NCI-H1436 (cell line): Measurements from ENCODE around the gene ADISSP.

Experiments
- DNase-seq: peaks from one replicate; lab custom pipeline; 2025; lab: John Stamatoyannopoulos, UW

Gene ADISSP

DNA sequence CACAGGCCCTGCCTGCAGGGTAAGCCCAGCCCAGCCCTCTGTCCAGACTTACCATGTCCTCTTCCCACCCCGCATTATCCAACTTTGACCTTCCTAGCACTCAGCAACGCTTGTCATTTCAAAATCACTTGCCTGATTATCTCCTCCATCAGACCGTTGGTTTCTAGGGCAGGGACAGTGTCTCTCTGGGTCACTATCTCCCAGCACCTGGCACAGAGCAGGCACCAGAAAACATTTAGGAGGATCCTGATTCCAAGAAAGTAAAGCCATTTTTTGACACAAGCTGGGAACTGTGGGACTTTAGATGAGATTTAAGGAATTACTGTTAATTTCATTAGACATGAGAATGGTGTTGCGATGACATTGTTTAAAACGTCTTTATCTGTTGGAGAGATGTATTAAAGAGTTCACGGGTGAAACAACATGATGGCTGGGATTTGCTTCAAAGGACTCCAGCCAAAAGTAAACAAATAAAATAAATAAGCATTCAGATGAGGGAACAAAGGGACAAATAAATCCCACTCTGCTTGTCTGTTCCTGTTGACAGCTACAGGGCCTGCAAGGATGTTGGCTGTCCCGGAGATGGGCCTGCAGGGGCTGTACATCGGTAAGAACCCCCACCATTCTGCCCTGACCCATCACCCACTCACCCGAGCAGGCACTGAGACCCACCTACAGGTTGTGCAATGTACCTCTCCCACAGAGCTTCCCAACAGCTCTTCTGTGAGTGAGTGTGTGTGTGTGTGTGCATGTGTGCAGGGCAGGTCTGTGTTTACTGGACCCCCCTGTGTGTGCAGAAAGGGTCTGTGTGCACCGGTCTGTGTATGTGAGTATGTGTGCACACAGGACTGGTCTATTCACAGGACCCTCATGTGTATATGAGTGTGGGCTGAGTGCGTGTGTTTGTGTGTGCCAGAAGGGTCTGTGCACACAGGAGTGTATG is 29.2 kb downstream of the ADISSP start:
- no peak for DNase-seq

DNA sequence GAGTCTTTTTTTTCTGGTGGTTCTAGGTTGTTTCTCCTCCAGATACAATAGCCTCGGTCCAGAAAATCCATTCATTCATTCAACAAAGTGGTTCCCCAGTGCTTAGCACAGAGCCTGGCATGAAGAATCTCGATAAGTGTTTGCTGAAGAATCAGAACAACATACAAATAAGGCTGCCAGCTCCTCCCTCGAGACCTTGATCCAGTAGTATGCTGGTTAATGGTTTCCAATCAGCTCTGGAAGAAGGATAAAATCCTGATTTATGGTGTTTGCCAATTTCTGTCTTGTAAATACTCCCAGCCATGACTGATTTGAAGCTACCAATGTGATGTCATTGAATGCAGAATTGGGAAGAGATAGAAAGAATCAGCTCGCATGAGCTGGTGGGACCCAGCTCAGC is 31.8 kb downstream of the ADISSP start:
- no peak for DNase-seq

DNA sequence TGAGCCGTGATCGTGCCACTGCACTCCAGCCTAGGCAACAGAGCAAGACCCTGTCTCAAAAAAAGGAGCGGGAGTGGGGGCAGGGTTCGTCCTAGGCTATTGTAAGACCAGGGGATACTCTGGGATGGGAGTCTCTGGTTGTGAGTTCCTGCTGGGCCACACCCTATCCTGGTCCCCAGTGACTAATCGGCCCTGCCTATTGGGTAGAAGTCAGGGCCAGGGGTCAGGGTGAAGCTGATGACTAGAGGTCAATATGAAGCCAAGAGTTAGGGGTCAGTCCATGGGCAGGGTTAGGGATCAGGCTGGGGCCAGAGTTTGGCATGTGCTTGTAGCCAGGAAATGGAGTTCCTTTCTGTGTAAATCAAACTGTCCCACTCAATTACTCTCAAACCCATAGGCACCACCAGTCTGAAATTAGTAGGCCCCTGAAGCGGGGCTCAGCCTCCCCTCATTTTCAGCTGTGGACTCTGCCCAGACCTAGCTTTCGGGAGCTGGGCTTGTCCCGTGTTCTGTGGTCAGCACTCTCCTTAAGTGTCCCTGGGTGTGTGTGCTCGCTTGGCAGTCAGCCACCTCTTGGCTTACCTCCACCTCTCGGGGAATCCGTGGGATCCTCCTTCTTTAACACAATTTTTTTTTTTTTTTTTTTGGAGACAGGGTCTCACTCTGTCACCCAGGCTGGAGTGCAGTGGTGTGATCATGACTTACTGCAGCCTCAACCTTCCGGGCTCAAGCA is 33.3 kb downstream of the ADISSP start:
- DNase-seq = no peak

DNA sequence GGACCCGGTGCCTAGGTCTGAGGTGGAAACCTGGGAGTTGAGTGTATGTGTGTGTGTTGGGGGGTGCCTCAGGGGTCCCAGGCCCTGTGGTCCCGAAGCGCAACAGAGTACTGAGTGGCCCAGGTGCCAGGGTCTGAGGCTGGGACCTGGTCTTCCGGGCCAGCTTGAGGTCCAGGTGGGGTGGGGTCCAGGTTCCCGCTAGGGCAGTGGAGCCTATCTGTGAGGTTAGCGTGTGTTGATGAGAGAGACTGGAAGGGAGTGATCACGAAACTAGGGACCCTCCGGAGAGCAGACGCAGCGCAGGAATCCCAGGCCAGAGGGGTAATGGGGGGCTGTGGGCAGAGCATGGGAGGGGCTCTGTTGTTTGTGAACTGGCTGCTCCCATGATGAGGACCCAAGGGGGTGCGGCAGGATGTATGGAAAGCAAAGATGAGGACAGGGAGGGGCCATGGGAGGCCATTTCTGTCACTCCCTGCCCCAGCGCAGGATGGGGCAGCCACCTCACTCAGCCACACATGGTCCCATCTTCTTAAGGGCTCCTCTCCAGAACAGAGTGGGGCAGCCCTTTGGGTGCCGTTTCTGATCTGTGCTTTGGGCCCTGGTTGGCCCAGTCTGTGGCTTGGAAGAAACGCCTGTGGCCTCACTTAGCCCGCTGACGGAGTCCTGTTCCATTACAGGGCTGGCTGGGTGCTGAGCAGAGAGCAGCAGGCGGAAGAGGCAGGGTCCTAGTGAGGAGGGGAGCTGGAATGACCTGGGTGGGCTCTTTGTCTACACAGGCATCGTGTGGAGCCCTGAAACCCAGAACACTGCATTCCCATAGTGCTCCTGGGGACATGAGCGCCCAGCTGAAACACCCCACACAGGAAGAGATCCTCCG is 34.2 kb downstream of the ADISSP start:
- no peak for DNase-seq

DNA sequence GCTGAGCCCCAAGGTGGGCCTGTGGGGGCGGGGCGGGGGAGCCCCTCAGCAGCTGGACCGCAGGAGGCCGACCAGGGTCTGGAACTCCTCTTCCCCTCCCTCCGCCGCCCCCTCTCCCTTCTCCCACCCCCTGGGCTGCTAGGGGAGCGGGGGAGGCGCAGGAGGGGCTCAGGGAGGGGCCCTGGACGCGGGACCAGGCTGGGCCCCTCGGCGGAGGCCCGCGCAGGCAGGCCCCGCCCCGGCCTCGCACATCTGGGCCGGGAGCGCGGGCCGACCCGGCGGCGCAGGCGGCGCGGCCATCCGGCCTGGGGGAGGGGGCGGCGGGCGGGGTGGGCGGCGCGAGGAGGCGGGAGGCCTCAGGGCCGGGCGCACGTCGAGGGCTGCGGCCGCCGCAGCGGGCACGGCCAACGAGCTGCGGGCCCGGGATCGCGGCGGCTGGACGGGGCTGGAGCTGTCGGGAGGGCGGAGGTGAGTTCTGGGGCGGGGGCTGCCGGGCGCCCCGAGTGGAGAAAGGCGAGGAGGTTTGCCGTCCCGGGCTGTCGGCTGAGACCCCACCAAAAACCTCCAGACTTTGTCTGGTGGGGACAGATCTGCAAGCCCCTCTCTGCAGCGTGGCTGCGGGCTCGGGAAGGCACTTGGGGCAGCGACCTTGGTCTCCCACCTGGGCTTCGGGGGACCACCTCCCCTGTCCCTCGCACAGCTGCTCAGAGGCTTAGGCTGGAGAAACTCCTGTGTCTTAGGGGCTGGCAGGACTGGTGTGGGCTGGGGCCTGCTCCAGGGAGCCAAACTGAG is 35.0 kb downstream of the ADISSP start, which contains the start of gene HSPA12B:
TSS of gene HSPA12B (plus strand) at position 359 of the 792 bp plus-strand sequence. CDS start 5,990 bp downstream, outside the sequence.
- DNase-seq = no peak

DNA sequence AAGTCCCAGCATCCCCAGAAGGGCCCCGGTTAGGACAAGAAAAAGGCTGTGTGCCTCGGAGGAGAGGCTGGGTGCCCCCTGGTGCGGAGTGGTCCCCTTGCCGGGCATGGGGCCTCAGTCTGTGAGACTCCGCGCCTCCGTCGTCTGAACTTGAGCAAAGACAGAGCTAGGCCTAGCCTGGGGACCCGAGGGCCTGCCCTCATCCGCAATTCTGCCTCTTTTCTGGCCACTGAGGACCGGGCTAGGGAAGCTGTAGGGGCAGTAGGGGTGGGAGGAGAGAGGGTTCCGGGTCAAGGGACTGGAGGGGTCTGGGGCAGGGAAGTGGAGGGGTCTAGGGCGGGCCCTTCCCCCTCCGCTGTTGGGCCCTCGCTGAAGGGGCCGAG is 35.6 kb downstream of the ADISSP start:
- DNase-seq = no peak

DNA sequence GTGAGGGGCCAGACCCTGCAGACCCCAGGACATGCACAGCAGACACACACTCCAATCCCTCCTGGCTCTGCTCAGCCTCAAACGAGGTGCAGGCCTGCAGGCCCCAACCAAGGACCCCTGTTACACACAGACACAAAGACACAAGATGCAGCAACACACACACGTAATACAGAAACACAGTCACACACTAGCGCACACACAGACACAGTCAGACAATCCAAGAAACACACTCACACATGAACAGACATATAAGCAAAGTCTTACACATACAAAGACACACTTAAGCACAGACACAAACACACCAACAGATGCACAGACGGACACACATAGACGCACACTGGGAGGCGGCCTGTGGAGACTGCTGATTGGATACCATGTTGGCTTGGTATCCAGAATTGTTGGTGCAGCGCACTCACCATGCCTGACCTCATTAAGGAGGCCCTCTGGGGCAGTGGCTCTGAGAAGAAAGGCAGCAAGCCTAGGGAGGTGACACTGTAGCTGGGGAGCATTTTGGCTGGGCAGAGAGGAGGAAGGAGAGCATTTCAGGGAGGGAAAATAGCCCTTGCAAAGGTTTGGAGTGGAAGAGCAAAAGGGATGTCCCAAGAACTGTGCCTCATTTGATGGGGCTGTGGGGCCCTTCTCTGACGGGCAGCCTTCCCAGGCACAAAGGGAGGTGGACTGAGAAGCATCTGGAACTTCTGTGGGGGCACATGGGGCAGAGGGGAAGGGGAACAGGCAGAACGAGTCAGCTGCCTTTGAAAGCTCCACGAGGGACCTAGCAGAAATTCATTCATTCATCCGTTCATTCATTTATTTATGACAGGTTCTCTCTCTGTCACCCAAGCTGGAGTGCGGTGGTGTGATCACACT is 36.5 kb downstream of the ADISSP start:
- no peak for DNase-seq

DNA sequence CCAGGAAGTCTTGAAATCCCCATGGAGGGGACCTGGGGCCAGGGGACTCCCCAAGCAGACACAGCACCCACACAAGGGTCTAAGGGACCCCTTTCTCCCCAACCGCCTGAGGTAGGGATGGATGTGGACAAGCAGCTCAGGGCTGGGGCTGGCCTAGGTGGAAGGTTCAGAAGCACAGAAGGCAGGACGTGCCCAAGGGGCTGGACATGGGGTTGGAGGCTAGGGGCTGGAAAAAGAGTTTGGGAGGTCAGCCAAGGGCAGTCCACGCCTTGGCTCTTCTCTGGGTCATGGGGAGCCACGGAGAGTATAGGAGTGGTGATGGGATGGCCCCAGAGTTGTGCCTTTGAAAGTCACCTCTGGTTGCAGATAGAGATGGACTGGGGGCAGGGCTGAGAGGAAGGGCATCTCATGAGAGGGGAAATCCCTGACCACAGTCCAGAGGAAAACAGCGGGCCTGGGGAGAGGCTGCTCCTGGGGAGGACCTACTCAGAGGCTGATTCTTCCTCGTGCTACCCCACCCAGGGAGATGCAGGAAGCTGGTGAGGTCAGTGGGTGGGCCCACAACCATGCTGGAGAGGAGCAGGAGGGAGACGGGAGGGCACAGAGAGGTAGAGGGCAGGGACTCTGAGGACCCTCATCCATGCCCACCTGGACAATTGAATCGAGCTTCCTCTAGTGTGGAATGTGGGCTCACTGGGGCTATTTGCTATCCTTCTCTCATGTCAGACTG is 37.6 kb downstream of the ADISSP start:
- no peak for DNase-seq

DNA sequence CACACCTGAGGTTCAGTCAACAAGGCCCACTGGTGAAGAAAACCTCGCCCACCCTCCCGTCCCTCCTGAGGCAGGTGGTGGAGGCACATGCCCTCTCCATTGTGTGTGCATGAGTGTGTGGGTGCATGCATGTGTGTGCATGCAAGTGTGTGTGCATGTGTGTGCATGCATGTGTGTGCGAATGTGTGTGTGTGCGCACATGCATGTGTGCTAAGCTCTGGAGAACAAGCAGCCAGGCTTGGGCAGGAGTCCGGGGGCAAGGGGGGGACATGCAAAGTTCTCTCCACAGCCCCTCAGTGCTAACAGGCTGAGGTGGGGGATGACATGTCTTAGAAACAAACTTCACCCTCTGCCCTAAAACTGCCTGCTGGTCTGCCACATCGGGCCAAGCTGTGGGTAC is 38.2 kb downstream of the ADISSP start:
- DNase-seq = no peak

DNA sequence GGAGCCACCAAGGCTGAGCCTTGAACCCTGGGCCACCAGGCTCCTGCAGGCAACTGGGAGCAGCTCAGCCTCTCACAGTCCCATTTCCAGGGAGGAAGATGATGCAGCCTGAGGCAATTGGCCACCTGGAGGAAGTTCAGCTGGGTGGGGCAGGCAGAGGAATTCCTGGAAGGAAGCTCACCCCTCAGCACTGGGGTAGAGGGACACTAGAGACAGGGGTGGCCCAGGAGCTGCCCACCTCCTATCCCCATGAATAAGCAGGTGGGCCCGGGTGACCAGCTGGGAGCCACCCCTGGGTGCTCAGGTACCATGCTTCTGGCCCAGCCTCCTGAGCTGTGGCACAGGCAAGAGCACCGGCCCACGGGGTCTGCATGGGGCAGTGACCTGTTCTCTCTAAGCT is 38.7 kb downstream of the ADISSP start:
- no peak for DNase-seq

DNA sequence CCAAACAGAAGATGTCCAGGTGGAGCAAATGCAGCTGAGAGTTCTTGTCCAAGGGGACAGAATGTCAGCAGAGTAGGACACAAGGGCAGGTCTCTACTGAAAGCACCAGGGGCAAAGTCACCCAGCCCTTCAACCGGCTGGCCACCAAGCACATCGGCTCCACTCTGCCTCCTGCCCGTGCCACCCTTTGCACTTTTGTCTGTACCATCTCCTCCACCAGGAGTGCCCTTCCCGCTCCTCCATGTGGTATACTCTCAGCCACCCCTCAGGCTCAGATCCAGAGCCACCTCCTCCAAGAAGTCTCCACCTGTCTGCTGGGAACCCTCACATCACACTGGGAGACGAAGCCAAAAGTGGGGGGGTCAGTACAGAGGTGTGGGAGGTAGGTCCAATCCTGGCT is 39.2 kb downstream of the ADISSP start:
- DNase-seq = no peak

DNA sequence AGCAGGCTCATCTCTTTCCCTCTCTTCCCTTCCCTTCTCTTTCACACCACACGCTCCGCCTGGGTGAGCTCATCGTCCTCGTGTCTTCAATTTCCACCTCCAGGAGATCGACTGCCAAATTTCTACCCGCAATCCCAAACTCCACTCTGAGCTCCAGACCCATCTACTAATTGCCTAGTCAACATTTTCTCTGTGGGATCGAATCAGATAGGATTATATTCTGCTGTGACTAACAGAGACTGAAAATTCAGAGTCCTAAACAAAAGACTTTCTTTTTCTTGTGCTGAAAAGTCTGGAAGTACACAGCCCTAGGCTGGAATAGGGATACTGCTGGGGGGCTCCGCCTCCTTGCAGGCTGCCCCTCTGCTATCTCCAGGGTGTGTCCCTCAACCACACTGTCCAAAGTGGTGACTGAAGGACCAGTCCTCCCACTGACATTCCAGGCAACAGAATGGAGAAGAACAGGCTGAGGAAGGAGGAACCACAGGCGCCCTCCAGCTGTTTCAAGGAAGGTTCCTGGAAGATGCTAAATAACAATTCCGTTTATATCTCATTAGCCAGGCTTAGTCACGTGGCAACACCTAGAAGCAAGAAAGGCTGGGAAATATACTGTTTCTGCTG is 40.0 kb downstream of the ADISSP start:
- no peak for DNase-seq

DNA sequence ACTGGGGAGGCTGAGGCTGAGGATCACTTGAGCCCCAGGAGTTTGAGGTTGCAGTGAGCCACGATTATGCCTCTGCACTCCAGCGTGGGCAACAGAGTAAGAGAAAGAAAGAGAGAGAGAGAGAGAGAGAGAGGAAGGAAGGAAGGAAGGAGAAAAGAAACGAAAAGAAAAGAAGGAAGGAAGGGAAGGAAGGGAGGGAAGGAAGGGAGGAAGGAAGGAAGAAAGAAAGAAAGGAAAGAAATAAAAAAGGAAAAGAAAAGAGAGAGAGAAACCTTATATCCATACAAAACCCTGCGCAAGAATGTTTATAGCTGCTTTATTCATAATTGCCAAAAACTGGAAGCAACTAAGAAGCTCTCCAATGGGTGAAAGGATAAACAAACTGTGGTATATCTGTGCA is 43.2 kb downstream of the ADISSP start:
- DNase-seq = no peak

DNA sequence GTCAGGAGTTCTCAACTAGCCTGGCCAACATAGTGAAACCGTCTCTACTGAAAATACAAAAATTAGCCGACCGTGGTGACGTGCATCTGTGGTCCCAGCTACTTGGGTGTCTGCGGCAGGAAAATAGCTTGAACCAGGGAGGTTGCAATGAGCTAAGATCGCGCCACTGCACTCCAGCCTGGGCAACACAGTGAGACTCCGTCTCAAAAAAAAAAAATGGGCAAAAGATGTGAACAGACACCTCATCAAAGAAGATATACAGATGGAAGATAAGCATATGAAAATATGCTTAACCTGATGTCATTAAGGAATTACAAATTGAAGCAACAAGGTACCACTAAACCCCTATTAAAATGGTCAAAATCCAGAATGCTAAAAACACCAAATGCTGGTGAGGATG is 44.3 kb downstream of the ADISSP start:
- DNase-seq = no peak

DNA sequence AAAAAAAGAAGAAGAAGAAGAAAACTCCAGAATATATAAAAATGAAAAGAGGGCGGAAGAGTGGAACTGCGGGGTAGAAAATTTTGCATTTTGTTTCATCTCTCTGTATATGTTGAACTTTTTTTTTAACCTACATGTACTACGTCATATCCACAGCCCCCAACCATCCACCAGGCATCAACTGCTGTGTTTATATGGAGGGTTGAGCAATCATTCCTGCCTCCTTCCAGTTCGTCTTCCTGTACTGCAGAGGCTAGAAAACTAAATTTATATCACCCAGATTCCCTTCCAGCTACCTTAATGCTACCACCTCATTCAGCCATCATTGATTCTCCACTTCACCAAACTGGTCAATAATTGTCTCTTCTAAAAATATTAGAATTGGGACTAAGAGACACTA is 45.6 kb downstream of the ADISSP start:
- no peak for DNase-seq

DNA sequence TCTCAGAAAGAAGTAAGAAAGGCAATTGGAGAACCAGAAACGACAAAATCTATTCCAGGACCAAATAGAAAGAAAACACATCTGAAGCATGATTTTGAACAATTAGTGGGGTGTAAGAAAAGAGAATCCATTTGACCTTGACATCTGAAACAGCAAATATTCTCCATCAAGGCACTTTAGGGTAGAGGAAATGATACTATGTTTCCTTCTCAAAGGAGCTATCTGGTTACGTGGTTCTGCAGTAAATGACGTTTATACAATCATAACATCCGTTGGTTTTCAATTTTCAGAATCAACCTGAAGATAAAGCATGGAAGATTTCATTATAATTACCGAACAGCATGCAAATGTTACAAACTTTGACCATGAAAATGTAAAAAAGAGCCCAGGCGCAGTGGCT is 46.9 kb downstream of the ADISSP start:
- no peak for DNase-seq

DNA sequence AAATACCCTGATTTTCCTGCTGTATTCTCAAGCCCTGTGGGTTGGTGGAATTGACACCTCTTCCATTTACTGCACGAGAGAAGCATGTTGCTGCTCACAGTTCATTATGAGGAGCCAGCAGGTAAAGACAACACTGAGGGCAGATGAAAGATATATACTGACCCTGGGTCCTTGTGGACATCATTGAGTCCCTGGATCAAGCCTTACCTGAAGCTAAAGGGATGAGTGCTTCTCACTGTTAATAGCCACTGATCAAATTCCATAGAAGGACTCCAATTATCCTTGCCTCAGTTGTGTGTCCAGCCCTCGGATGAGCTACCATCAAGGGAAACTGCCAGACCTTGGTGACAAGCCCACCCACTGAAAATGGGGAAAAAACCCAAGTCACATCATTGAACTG is 47.5 kb downstream of the ADISSP start:
- DNase-seq = no peak

DNA sequence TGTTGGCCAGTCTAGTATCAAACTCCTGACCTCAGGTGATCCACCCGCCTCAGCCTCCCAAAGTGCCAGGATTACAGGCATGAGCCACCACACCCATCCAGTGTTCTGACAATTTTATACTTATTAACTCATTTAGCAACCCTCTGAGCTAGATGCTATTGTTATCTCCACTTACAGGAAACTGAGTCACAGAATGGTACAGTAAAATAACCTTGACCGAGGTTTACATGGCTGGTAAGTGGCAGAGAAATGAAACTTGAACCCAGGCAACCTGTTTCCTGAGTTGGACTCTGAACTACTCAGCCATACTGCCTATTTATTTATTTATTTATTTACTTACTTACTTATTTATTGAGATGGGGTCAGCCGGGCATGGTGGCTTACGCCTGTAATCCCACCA is 48.5 kb downstream of the ADISSP start:
- no peak for DNase-seq

DNA sequence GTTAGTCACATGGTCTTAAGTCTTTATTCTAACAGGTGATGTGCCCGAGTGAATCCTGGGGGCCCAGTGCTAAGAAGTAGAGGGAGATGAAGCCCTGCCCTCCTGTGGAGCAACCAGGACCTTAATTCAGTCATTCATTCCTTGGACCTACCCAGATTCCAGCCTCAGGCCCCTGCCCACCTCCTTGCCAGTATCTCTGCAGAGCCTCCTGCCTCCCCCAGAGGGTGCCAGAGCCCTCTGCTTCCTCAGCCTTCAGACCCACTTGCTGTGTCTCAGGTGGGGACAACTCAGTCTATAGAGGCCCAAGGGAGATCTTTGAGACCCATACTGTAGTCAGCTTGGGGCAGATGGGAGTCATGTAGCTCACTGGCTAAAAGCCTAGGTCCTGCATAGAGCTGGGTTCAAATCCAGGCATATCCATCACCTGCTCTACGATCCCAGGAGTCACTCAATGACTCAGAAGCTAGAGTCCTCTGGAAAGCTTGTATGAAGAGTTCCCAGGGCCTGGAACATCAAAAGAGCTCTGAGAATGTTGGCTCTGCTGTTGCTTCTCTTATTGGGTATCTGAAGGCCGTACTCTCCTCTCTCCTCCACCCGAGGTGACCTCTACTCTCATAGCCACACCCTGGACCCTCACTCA is 51.2 kb downstream of the ADISSP start:
- DNase-seq = peak; percentile 70
